A673 (cell line): ENCODE measurements around the gene NPPC.

Experiments used
- CTCF ChIP-seq: fragments of 300-800, 200-600 bp; sonication (generic); conservative IDR thresholded peaks from 2 replicates; pipeline ENCODE4 v1.5.1; 2017; ENCODE audit warnings: low read depth, mild to moderate bottlenecking, antibody characterized with exemption, low read length, moderate library complexity, mixed read lengths
- EZH2 ChIP-seq: fragments of 200-600 bp; sonication (generic); IDR thresholded peaks from 2 replicates; pipeline ENCODE4 v1.6.1; 2017; ENCODE audit warnings: borderline replicate concordance, low read depth, mild to moderate bottlenecking, mixed read lengths, antibody characterized with exemption, low read length; ENCODE audit not compliant: poor library complexity, severe bottlenecking

- TF ChIP-seq CTCF (no peak), EZH2 (no peak)
These were observed 42.7 kb downstream of the NPPC start for GRCh38 chr2:231883468-231883881.
